ENCODE measurements around the gene USP49.

GRCh38 chr6:41815587-41815986 is 79.6 kb downstream of the USP49 start:
- TF ChIP-seq CTCF (IDR thresholded peaks at IDR 0.05) = no peak
- TF ChIP-seq POLR2A (IDR thresholded peaks at IDR 0.05) = no peak
- TF ChIP-seq POLR2AphosphoS5 (IDR thresholded peaks at IDR 0.05) = no peak
